ENCODE measurements around the gene UBL4A. TPM values are rescaled to one million over a fixed set of nuclear protein-coding genes. Genes with fewer than 3 reads are reported as not detected.

UBL4A gene
- total RNA-seq, result 71.7 TPM

- peak; percentile 68 for DNase-seq
These were observed at the start of gene UBL4A for GRCh38 chrX:154486396-154487207. Gene UBL4A (minus strand): TSS chrX:154486615. CDS start chrX:154486584, 31 bp downstream.

- no peak for DNase-seq
These were observed 49.5 kb upstream of the UBL4A start for GRCh38 chrX:154535892-154536291.

- peak; percentile 92 for DNase-seq
These were observed 48.3 kb upstream of the UBL4A start for GRCh38 chrX:154534526-154535322.

- no peak for DNase-seq
These were observed 46.3 kb upstream of the UBL4A start for GRCh38 chrX:154532690-154533089.

- DNase-seq, result no peak
These were observed 45.2 kb upstream of the UBL4A start for GRCh38 chrX:154531626-154532025.

- no peak for DNase-seq
These were observed 43.9 kb upstream of the UBL4A start for GRCh38 chrX:154530286-154530685.

GRCh38 chrX:154529206-154529612 is 42.8 kb upstream of the UBL4A start:
- DNase-seq, result no peak

- DNase-seq, result peak; percentile 94
These were observed 40.7 kb upstream of the UBL4A start for GRCh38 chrX:154526901-154527675.

- DNase-seq, result no peak
These were observed 39.4 kb upstream of the UBL4A start for GRCh38 chrX:154525606-154526490.

- no peak for DNase-seq
These were observed 33.0 kb upstream of the UBL4A start for GRCh38 chrX:154519389-154519788.

GRCh38 chrX:154517101-154517781 is 30.8 kb upstream of the UBL4A start:
- DNase-seq, result peak; percentile 33

- peak; percentile 73 for DNase-seq
These were observed 30.3 kb upstream of the UBL4A start for GRCh38 chrX:154516656-154517100.

- DNase-seq, result peak; percentile 95
These were observed 29.7 kb upstream of the UBL4A start, which contains the start of gene FAM3A for GRCh38 chrX:154515966-154516655. Gene FAM3A (minus strand): TSS chrX:154516232. CDS start chrX:154515772, 460 bp downstream.

GRCh38 chrX:154515090-154515965 is 28.9 kb upstream of the UBL4A start:
- DNase-seq, result peak; percentile 53

GRCh38 chrX:154513716-154514115 is 27.3 kb upstream of the UBL4A start:
- DNase-seq, result no peak

GRCh38 chrX:154512879-154513553 is 26.6 kb upstream of the UBL4A start:
- no peak for DNase-seq

GRCh38 chrX:154511761-154512160 is 25.3 kb upstream of the UBL4A start:
- no peak for DNase-seq

GRCh38 chrX:154509455-154509854 is 23.0 kb upstream of the UBL4A start:
- DNase-seq, result no peak

Data from tongue (tissue), 2 donors.